Transverse colon (tissue), 4 donors: ENCODE results near the gene CXCL3. TPM values are rescaled to one million over a fixed set of nuclear protein-coding genes. Genes with fewer than 3 reads are reported as not detected.

Experiments used
- DNase-seq: peaks from one replicate; pipeline ENCODE4 v3.0.0-alpha.2; 2019
- H3K27ac ChIP-seq, 4 donors: fragments of 200-600 bp; sonication (generic); 2 replicates each; pipeline ENCODE4 v1.5.1; 2016 to 2018; ENCODE audit warnings: inconsistent platforms in 4 of 4
- H3K27me3 ChIP-seq: fragments of 200-600 bp; sonication (generic); 2 replicates; pipeline ENCODE4 v1.5.1; 2017; ENCODE audit warnings: inconsistent platforms
- H3K36me3 ChIP-seq, 4 donors: fragments of 200-600 bp; sonication (generic); 2 replicates each; pipeline ENCODE4 v1.5.1; 2017 to 2019; ENCODE audit warnings: inconsistent platforms in 4 of 4
- H3K4me1 ChIP-seq, 4 donors: fragments of 200-600 bp; sonication (generic); 2 replicates each; pipeline ENCODE4 v1.5.1; 2017 to 2020; ENCODE audit warnings: inconsistent platforms in 4 of 4
- H3K4me3 ChIP-seq, 4 donors: fragments of 200-600 bp; sonication (generic); 1 replicate in 1 of 4; 2 replicates in 3 of 4; pipeline versions ENCODE4 v1.5.1 to v1.6.1; 2017 to 2019; ENCODE audit warnings: inconsistent platforms in 4 of 4
- H3K9me3 ChIP-seq, 2 donors: fragments of 200-600 bp; sonication (generic); 2 replicates each; pipeline ENCODE4 v1.5.1; 2017 to 2019; ENCODE audit warnings: inconsistent platforms in 2 of 2
- CTCF ChIP-seq, 5 experiments: fragments of 200-600 bp in 3 of 5; fragments of 450-650 bp in 2 of 5; sonication (generic) in 3 of 5; IDR thresholded peaks; 1 replicate in 2 of 5; 2 replicates in 3 of 5; pipeline ENCODE4 v1.5.1; 2016 to 2017; ENCODE audit warnings: antibody characterized with exemption in 5 of 5, inconsistent platforms in 3 of 5, mild to moderate bottlenecking in 2 of 5, moderate library complexity in 1 of 5
- EP300 ChIP-seq: sonication (generic); formaldehyde crosslinking; IDR thresholded peaks from one replicate; pipeline ENCODE4 v1.6.1; 2017; ENCODE audit warnings: antibody characterized with exemption, low read depth
- POLR2A ChIP-seq: fragments of 450-650 bp; IDR thresholded peaks from one replicate; pipeline ENCODE4 v1.6.1; 2016; ENCODE audit warnings: antibody characterized with exemption, mild to moderate bottlenecking, moderate library complexity
- POLR2AphosphoS5 ChIP-seq, 3 donors: sonication (generic); formaldehyde crosslinking; IDR thresholded peaks; one replicate each; pipeline ENCODE4 v1.6.1; 2016; ENCODE audit warnings: antibody characterized with exemption in 3 of 3
- in situ Hi-C, 4 donors: fragments of 200-750 bp; cut with MboI; loops; one replicate each; pipeline versions ENCODE4 v1.15.0 to v1.15.1; 2017; ENCODE audit warnings: low sequenced_read_pairs in 3 of 4, low pct_ligation_motif_present in 1 of 4, low pct_unique_long_range_greater_than_20kb in 1 of 4
- intact Hi-C: fragments of 100-400 bp; cut with DNase I; formaldehyde crosslinking; loops from one replicate; pipeline ENCODE4 v1.15.1; 2023; ENCODE audit warnings: low total_unique reads
- total RNA-seq, 4 donors: library from RNA; depleted of rRNA; stranded (reverse); fragments of >200 nt; gene quantifications; one replicate each; pipeline ENCODE4 v1.1.0, GENCODE V29; 2016

Gene CXCL3
- total RNA-seq, 4 donors from 2014 or later: 1.8 to 5.2 (median 5.1) TPM

GRCh38 chr4:74033739-74034138, 4.8 kb downstream of the CXCL3 start:
- in situ Hi-C loops: no loop called here
- DNase-seq: no peak
- Histone ChIP-seq H3K4me1 (peaks cover 0 to 50% (median 14%) of the 10 kb centered on the region in 4 donors), H3K9me3 (no peaks in the 10 kb centered on the region), H3K27me3 (no peaks in the 10 kb centered on the region), H3K27ac (no peak overlapping the region), H3K36me3 (no peaks in the 10 kb centered on the region), H3K4me3 (no peak overlapping the region)
- TF ChIP-seq POLR2A: no peak
- no peak for TF ChIP-seq CTCF (IDR thresholded peaks at IDR 0.05)
- no peak for TF ChIP-seq POLR2AphosphoS5 (IDR thresholded peaks at IDR 0.05)
- TF ChIP-seq EP300: no peak
- intact Hi-C loops: no loop called here

- no peak for DNase-seq
- in situ Hi-C loops: no loop called here
These were observed 6.4 kb downstream of the CXCL3 start for GRCh38 chr4:74032064-74032463.

GRCh38 chr4:74031576-74031975, 6.9 kb downstream of the CXCL3 start:
- Histone ChIP-seq H3K9me3 (no peaks in the 10 kb centered on the region), H3K36me3 (no peaks in the 10 kb centered on the region), H3K27me3 (no peaks in the 10 kb centered on the region), H3K4me3 (no peak overlapping the region), H3K4me1 (peaks cover 0 to 36% (median 11%) of the 10 kb centered on the region in 4 donors), H3K27ac (peak overlapping the region; percentile 20 to 38 (median 30))
- TF ChIP-seq POLR2AphosphoS5 (IDR thresholded peaks at IDR 0.05) (no peak), CTCF (IDR thresholded peaks at IDR 0.05) (no peak), EP300 (no peak), POLR2A (no peak)
- intact Hi-C loops: no loop called here
- in situ Hi-C loops: no loop called here
- DNase-seq: no peak

More at GRCh38 chr4:74032064-74032463, 6.4 kb downstream of the CXCL3 start:
- Histone ChIP-seq H3K27ac (peak overlapping the region; percentile 20 to 38 (median 30)), H3K9me3 (no peaks in the 10 kb centered on the region), H3K4me1 (peaks cover 0 to 40% (median 11%) of the 10 kb centered on the region in 4 donors), H3K4me3 (no peak overlapping the region), H3K27me3 (no peaks in the 10 kb centered on the region), H3K36me3 (no peaks in the 10 kb centered on the region)
- intact Hi-C loops: no loop called here
- TF ChIP-seq EP300 (no peak), POLR2AphosphoS5 (IDR thresholded peaks at IDR 0.05) (no peak), CTCF (IDR thresholded peaks at IDR 0.05) (no peak), POLR2A (no peak)

- in situ Hi-C loops: no loop called here
- DNase-seq: no peak
- Histone ChIP-seq H3K27me3 (no peaks in the 10 kb centered on the region), H3K4me3 (no peak overlapping the region), H3K4me1 (peaks cover 0 to 36% (median 11%) of the 10 kb centered on the region in 4 donors), H3K36me3 (no peaks in the 10 kb centered on the region), H3K9me3 (no peaks in the 10 kb centered on the region), H3K27ac (peak overlapping the region in 1 of 4 donors; percentile 20)
- TF ChIP-seq EP300 (no peak), CTCF (IDR thresholded peaks at IDR 0.05) (no peak), POLR2A (no peak), POLR2AphosphoS5 (IDR thresholded peaks at IDR 0.05) (no peak)
- intact Hi-C loops: no loop called here
These were observed 8.2 kb downstream of the CXCL3 start for GRCh38 chr4:74030285-74030684.
